SU-DHL-6 (cell line): Measurements from ENCODE around the gene KCNJ12.

Source experiments
- H2AFZ ChIP-seq: fragments of 200-600 bp; sonication (generic); 2 replicates; pipeline ENCODE4 v1.6.1; 2014; ENCODE audit warnings: low read depth, mild to moderate bottlenecking, moderate library complexity, mixed read lengths, antibody characterized with exemption, low read length; ENCODE audit not compliant: severe bottlenecking
- H3F3A ChIP-seq: fragments of 200-600 bp; shearing (Covaris generic); 2 replicates; pipeline ENCODE4 v1.6.0; 2016; ENCODE audit warnings: antibody characterized with exemption, mild to moderate bottlenecking; ENCODE audit not compliant: insufficient read depth
- H3K27ac ChIP-seq: fragments of 200-600 bp; sonication (generic); 2 replicates; pipeline ENCODE4 v1.5.1; 2016; ENCODE audit warnings: low read depth, mild to moderate bottlenecking, low read length, moderate library complexity, mixed read lengths
- H3K27me3 ChIP-seq: fragments of 200-600 bp; sonication (generic), shearing (Covaris generic); 2 replicates; pipeline ENCODE4 v1.6.0; 2014; ENCODE audit warnings: mild to moderate bottlenecking, low read length
- H3K36me3 ChIP-seq: fragments of 200-600 bp; sonication (generic); 2 replicates; pipeline ENCODE4 v1.6.1; 2014; ENCODE audit warnings: mild to moderate bottlenecking, low read length, mixed read lengths
- H3K4me2 ChIP-seq: fragments of 300-600, 200-600 bp; shearing (Covaris generic), sonication (generic); 2 replicates; pipeline ENCODE4 v1.6.0; 2014; ENCODE audit warnings: low read length, low read depth, mild to moderate bottlenecking; ENCODE audit not compliant: poor library complexity, severe bottlenecking
- H3K4me3 ChIP-seq: fragments of 200-600 bp; sonication (generic); 2 replicates; pipeline ENCODE4 v1.5.1; 2014; ENCODE audit warnings: antibody characterized with exemption, low read length, mild to moderate bottlenecking, mixed read lengths; ENCODE audit not compliant: insufficient read depth, poor library complexity, severe bottlenecking
- H3K79me2 ChIP-seq: fragments of 200-600 bp; sonication (generic); 2 replicates; pipeline ENCODE4 v1.6.1; 2014; ENCODE audit warnings: mild to moderate bottlenecking, low read length, moderate library complexity; ENCODE audit not compliant: insufficient read depth
- H3K9ac ChIP-seq: fragments of 200-600 bp; sonication (generic); 2 replicates; pipeline ENCODE4 v1.7.0; 2014; ENCODE audit warnings: mild to moderate bottlenecking, low read length
- H3K9me2 ChIP-seq: fragments of 200-600 bp; sonication (generic); replicated peaks from 2 replicates; pipeline ENCODE4 v1.6.1; 2014; ENCODE audit warnings: low read length; ENCODE audit not compliant: insufficient read depth
- H3K9me3 ChIP-seq: fragments of 200-600 bp; sonication (generic); 2 replicates; pipeline ENCODE4 v1.6.1; 2014; ENCODE audit warnings: low read length, mixed read lengths; ENCODE audit not compliant: insufficient read depth
- H4K20me1 ChIP-seq: fragments of 200-600 bp; sonication (generic); 2 replicates; pipeline ENCODE4 v1.6.1; 2014; ENCODE audit warnings: low read depth, mild to moderate bottlenecking, antibody characterized with exemption, low read length, moderate library complexity, mixed read lengths
- CTCF ChIP-seq: fragments of 200-600 bp; sonication (generic); IDR thresholded peaks from one replicate; pipeline ENCODE4 v1.5.1; 2017; ENCODE audit warnings: antibody characterized with exemption, mild to moderate bottlenecking, low read length, moderate library complexity; ENCODE audit not compliant: insufficient read depth, poor library complexity, severe bottlenecking
- EZH2phosphoT487 ChIP-seq: fragments of 200-600 bp; sonication (generic), shearing (Covaris generic); conservative IDR thresholded peaks from 2 replicates; pipeline ENCODE4 v1.6.1; 2018; ENCODE audit warnings: mild to moderate bottlenecking, antibody characterized with exemption, low read length, moderate library complexity, mixed read lengths

Gene KCNJ12

DNA sequence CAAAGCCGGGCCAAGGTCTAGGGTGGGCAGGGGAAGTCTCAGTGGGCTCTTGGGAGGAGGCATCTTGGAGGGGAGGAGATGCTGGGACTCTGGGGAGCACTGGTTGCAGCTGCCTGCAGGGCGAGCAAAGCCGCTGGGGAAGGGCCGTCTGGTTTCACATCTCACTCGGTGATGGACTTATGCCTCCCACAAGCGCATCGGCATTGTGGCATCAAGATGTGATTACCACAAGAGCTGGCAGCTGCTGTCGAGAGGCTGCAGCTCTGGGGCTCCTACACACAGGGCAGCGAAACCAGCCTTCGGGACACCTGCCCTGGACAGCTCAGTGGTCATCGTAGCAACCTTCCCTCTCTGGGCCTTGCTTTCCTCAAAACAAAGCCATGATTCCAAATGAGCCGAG is 3.1 kb upstream of the KCNJ12 start:
- H3K9ac ChIP-seq: no peak overlapping the region
- no peaks in the 10 kb centered on the region for H3K9me3 ChIP-seq
- H4K20me1 ChIP-seq: no peaks in the 10 kb centered on the region
- H3K9me2 ChIP-seq: no peaks in the 10 kb centered on the region
- no peaks in the 10 kb centered on the region for H3K36me3 ChIP-seq
- no peaks in the 10 kb centered on the region for H3K27me3 ChIP-seq
- no peaks in the 10 kb centered on the region for H3K79me2 ChIP-seq
- no peak overlapping the region for H2AFZ ChIP-seq
- H3F3A ChIP-seq: no peaks in the 10 kb centered on the region
- H3K4me2 ChIP-seq: no peak overlapping the region
- no peak overlapping the region for H3K27ac ChIP-seq
- TF ChIP-seq EZH2phosphoT487 (no peak), CTCF (no peak)
- no peak overlapping the region for H3K4me3 ChIP-seq

- no peaks in the 10 kb centered on the region for H3F3A ChIP-seq
- no peak overlapping the region for H3K9ac ChIP-seq
- no peak overlapping the region for H3K4me3 ChIP-seq
- no peaks in the 10 kb centered on the region for H3K36me3 ChIP-seq
- no peak overlapping the region for H3K27ac ChIP-seq
- H3K9me3 ChIP-seq: no peaks in the 10 kb centered on the region
- no peaks in the 10 kb centered on the region for H3K27me3 ChIP-seq
- H3K4me2 ChIP-seq: no peak overlapping the region
- no peaks in the 10 kb centered on the region for H3K9me2 ChIP-seq
- no peak for TF ChIP-seq CTCF
- TF ChIP-seq EZH2phosphoT487: no peak
- H3K79me2 ChIP-seq: no peaks in the 10 kb centered on the region
- no peaks in the 10 kb centered on the region for H4K20me1 ChIP-seq
- no peak overlapping the region for H2AFZ ChIP-seq
Observed at GRCh38 chr17:21373696-21374440, 2.3 kb upstream of the KCNJ12 start.

DNA sequence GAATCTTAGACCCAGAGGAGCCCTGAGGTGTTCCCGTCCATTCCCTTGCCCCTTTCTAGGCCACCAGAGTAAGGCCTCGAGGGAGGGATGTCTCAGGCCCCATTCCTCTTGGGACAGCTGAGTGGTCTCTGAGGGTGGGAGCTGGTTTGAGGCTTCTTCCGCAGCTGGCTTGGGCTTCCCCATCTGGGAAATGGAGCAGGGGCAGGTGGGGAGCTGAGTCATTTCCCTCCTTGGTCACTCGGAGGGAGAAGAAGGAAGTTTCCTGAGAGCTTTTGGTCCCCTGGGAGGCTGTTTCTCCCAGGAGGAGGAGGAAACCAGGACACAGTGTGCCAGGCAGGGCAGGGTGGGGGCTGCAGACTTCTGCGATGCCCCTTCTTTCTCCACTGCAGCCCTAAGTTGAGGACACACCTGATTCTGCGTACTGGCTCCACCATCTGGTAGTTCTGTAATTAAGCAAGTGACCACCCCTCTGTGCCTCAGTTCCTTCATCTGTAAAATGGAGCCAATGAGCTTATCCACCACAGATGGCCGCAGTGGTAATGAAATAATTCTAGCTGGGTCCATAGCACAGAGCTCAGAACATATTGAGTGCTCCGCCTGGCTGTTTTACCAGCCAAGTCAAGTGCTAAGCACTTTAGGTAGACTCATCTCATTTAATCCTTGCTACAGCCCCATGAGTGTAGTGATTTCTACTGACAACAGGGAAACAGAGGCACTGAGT is 1.6 kb upstream of the KCNJ12 start:
- Histone ChIP-seq H3K9me3 (no peaks in the 10 kb centered on the region), H3K27me3 (no peaks in the 10 kb centered on the region), H3K4me2 (no peak overlapping the region), H3K4me3 (no peak overlapping the region), H3K27ac (no peak overlapping the region), H2AFZ (no peak overlapping the region), H3K79me2 (no peaks in the 10 kb centered on the region), H3K9me2 (no peaks in the 10 kb centered on the region), H3F3A (no peaks in the 10 kb centered on the region), H3K9ac (no peak overlapping the region), H4K20me1 (no peaks in the 10 kb centered on the region), H3K36me3 (no peaks in the 10 kb centered on the region)
- peak; percentile 51 for TF ChIP-seq CTCF
- TF ChIP-seq EZH2phosphoT487: no peak
